Mesodermal cell (in vitro differentiated cells): ENCODE measurements around the gene PARP8.

Experiments used
- H3K27ac ChIP-seq: 2 replicates; pipeline ENCODE4 v1.7.0; 2013; ENCODE audit warnings: mild to moderate bottlenecking, low read depth, low read length, moderate library complexity; ENCODE audit not compliant: severe bottlenecking
- H3K36me3 ChIP-seq: 2 replicates; pipeline ENCODE4 v1.7.1; 2013; ENCODE audit warnings: mild to moderate bottlenecking, low read length, moderate library complexity; ENCODE audit not compliant: control insufficient read depth, insufficient read depth
- H3K4me1 ChIP-seq: one replicate; pipeline ENCODE4 v1.7.1; 2013; ENCODE audit warnings: mild to moderate bottlenecking, low read length; ENCODE audit not compliant: insufficient read depth, control insufficient read depth, poor library complexity, severe bottlenecking
- H3K4me3 ChIP-seq: 2 replicates; pipeline ENCODE4 v1.7.0; 2013; ENCODE audit warnings: low read length, control low read depth, mild to moderate bottlenecking; ENCODE audit not compliant: insufficient read depth, poor library complexity, severe bottlenecking; ENCODE audit errors: extremely low read depth
- H3K9me3 ChIP-seq: 2 replicates; pipeline ENCODE4 v1.7.1; 2013; ENCODE audit warnings: mild to moderate bottlenecking, low read length, moderate library complexity; ENCODE audit not compliant: control insufficient read depth
- WGBS, 2 experiments: methylation state at CpG; one replicate each; pipeline ENCODE4 v1.1.5; 2013; ENCODE audit warnings: missing lambda C conversion rate in 2 of 2; ENCODE audit not compliant: insufficient coverage in 2 of 2; 5-methylcytosine and 5-hydroxymethylcytosine counted together

The PARP8 gene

GRCh38 chr5:50867140-50867539, 200.7 kb downstream of the PARP8 start:
- no peak overlapping the region for H3K27ac ChIP-seq
- WGBS, 2 experiments: no CpG with 5 or more reads among the region's 3 CpGs
- no peaks in the 10 kb centered on the region for H3K4me1 ChIP-seq

GRCh38 chr5:50873595-50874277, 207.3 kb downstream of the PARP8 start:
- Histone ChIP-seq H3K27ac (no peak overlapping the region), H3K4me1 (no peaks in the 10 kb centered on the region), H3K9me3 (no peaks in the 10 kb centered on the region), H3K36me3 (no peaks in the 10 kb centered on the region), H3K4me3 (no peak overlapping the region)
- 100% methylated on average over 1 of the region's 2 CpGs; no CpG with 5 or more reads in 1 of the 2 experiments for WGBS, 2 experiments

More at GRCh38 chr5:50867140-50867539, 200.7 kb downstream of the PARP8 start:
- no peaks in the 10 kb centered on the region for H3K36me3 ChIP-seq
- no peaks in the 10 kb centered on the region for H3K9me3 ChIP-seq
- no peak overlapping the region for H3K4me3 ChIP-seq

GRCh38 chr5:50874306-50875001, 208.0 kb downstream of the PARP8 start:
- no peaks in the 10 kb centered on the region for H3K4me1 ChIP-seq
- H3K36me3 ChIP-seq: no peaks in the 10 kb centered on the region
- H3K9me3 ChIP-seq: no peaks in the 10 kb centered on the region
- no peak overlapping the region for H3K27ac ChIP-seq
- H3K4me3 ChIP-seq: no peak overlapping the region
- WGBS, 2 experiments: 72 to 73% methylated on average over 6 of the region's 6 CpGs

GRCh38 chr5:50875002-50875344, 208.5 kb downstream of the PARP8 start:
- Histone ChIP-seq H3K4me1 (no peaks in the 10 kb centered on the region), H3K9me3 (no peaks in the 10 kb centered on the region), H3K4me3 (no peak overlapping the region), H3K27ac (no peak overlapping the region), H3K36me3 (no peaks in the 10 kb centered on the region)
- WGBS, 2 experiments: no CpG with 5 or more reads among the region's 1 CpG

- Histone ChIP-seq H3K9me3 (no peaks in the 10 kb centered on the region), H3K36me3 (no peaks in the 10 kb centered on the region), H3K4me1 (no peaks in the 10 kb centered on the region), H3K4me3 (no peak overlapping the region), H3K27ac (no peak overlapping the region)
- 71 to 100% methylated on average over 1 to 2 of the region's 2 CpGs for WGBS, 2 experiments
Measured at GRCh38 chr5:50878470-50878869, 212.0 kb downstream of the PARP8 start.

DNA sequence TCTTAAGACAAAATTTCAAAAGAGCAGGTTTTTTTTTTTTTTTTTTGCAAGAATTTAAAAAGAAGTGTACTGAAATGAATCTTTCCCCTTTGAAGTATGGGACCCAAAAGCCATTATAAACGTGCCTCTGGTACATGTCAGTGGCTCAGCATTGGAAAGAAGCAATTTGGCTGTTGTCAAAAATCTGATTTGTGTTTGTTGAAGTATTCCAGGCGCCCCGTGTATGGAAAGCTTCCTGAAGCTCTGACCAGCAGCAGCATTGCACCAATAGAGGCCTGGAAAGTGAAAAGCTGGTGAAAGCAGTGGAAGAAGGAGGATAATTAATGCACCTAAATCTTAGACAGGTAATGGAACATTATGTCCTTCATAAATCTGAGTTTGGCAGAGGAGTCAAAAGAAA, 215.0 kb downstream of the PARP8 start:
- Histone ChIP-seq H3K36me3 (no peaks in the 10 kb centered on the region), H3K4me1 (no peaks in the 10 kb centered on the region), H3K27ac (no peak overlapping the region), H3K9me3 (no peaks in the 10 kb centered on the region), H3K4me3 (no peak overlapping the region)
- WGBS, 2 experiments: 77 to 83% methylated on average over 2 to 3 of the region's 3 CpGs

DNA sequence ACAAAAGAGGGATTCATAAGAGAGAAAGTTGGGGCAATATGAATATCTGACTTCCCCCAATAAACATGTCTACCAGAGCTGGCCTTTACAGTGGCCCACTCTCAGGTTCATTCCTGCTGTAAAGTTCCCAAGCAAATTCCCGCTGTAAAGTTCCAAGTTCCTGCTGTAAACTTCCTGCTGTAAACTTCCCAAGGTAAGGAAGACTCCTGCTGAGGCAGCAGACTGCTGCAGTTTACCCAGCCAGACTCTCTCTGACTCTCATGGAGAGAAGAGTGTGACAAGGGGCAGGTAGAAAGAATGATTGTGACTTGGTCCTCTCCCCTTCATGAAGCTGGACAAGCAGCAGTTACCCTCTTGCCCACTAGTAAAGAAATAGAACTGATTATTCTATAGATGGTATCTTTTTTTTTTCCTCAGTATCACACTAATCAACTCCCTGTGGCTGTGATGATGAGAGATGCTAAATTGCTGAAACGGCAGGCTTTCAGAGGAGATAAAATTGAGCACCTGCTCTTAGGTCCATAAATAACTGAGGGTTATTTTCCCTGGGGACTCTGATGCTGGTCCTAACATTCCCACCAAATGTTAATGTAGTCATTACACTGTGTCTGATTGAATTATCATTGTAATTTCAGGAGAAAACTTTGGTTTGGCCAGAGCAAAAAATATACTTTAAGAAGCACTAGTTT, 220.4 kb downstream of the PARP8 start:
- Histone ChIP-seq H3K4me1 (no peaks in the 10 kb centered on the region), H3K36me3 (no peaks in the 10 kb centered on the region), H3K27ac (no peak overlapping the region), H3K9me3 (no peaks in the 10 kb centered on the region), H3K4me3 (no peak overlapping the region)
- WGBS, 2 experiments: 75% methylated on average over 1 of the region's 2 CpGs; no CpG with 5 or more reads in 1 of the 2 experiments

GRCh38 chr5:50887889-50888633, 221.6 kb downstream of the PARP8 start:
- H3K27ac ChIP-seq: no peak overlapping the region
- H3K9me3 ChIP-seq: no peaks in the 10 kb centered on the region
- no peaks in the 10 kb centered on the region for H3K36me3 ChIP-seq
- WGBS, 2 experiments: 81 to 92% methylated on average over 3 of the region's 3 CpGs
- H3K4me3 ChIP-seq: no peak overlapping the region
- no peaks in the 10 kb centered on the region for H3K4me1 ChIP-seq

- no peaks in the 10 kb centered on the region for H3K9me3 ChIP-seq
- no peak overlapping the region for H3K4me3 ChIP-seq
- H3K36me3 ChIP-seq: no peaks in the 10 kb centered on the region
- no peaks in the 10 kb centered on the region for H3K4me1 ChIP-seq
- no peak overlapping the region for H3K27ac ChIP-seq
- WGBS, 2 experiments: no CpG with 5 or more reads among the region's 1 CpG
Measured at GRCh38 chr5:50888751-50889150, 222.3 kb downstream of the PARP8 start.

DNA sequence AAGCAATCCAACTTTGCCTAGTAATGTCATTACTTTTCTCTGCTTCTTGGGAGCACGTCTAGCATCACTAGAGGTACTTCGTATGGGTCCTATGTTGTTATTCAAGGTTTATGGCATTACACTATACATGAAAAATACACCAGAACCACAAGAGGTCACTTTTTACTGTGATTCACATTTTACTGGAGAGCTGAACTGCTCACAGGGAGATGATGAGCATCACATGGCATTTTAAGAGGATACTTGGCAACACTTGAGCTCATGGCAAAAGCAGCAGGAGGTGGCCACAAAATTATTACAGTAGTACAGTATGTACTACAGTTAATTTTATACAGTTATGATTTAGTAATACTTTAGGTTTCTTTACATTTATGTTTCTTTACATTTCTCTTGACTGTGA, 223.4 kb downstream of the PARP8 start:
- Histone ChIP-seq H3K4me3 (no peak overlapping the region), H3K9me3 (no peaks in the 10 kb centered on the region)
- WGBS, 2 experiments: no CpG with 5 or more reads among the region's 2 CpGs

More for the DNA sequence above, 223.4 kb downstream of the PARP8 start:
- Histone ChIP-seq H3K27ac (no peak overlapping the region), H3K36me3 (no peaks in the 10 kb centered on the region), H3K4me1 (no peaks in the 10 kb centered on the region)
